ENCODE measurements around the gene ATN1.

Gene ATN1

DNA sequence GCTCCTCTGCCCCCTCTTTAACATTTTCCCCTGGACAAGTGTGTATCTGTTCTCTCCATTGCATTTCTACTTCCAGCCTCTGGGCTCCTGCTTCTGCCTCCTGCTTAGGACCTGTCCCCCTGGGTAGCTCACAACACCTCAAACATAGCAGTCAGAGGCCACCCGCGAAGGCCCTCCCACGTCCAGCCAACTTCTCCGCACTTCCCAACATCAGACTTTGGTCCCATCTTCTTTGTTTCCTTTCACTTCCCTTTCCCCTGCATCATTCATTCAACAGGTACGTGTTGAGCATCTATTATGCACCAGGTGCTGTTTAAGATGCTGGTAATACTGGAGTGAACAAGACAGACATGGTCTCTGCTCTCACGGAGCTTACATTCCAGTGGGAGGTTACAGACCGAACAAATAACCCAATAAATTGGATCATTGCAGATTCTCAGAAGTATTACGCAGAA, 19.2 kb downstream of the ATN1 start:
- no peak for DNase-seq

GRCh38 chr12:6947615-6948014, 19.9 kb downstream of the ATN1 start:
- no peak for DNase-seq

- DNase-seq = no peak
Measured at GRCh38 chr12:6948873-6949594, 21.3 kb downstream of the ATN1 start.

DNA sequence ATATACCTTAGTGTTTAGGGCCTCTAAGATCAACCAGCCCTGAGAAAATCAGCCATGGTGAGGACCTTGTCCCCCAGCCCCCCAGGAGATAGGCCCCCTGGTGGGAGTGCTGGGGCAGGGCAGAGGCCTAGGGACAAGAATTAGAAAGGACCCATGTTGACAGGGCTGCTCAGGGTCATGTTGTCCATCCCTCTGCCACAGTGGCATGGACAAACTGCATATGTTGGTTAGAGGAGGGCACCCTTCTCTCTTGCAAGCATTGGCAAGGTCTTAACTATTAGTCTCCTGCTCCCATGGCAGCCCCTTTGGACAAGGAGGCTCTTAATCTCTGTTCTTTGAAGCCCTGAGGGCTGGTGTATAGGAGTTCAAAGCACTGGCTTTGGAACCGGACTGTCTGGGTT, 22.6 kb downstream of the ATN1 start:
- DNase-seq = no peak

GRCh38 chr12:6950811-6951540, 23.2 kb downstream of the ATN1 start, which contains the start of gene PTPN6:
PTPN6 (plus strand) TSS chr12:6951356; CDS start chr12:6951513, 157 bp downstream.
- peak; percentile 62 for DNase-seq

DNA sequence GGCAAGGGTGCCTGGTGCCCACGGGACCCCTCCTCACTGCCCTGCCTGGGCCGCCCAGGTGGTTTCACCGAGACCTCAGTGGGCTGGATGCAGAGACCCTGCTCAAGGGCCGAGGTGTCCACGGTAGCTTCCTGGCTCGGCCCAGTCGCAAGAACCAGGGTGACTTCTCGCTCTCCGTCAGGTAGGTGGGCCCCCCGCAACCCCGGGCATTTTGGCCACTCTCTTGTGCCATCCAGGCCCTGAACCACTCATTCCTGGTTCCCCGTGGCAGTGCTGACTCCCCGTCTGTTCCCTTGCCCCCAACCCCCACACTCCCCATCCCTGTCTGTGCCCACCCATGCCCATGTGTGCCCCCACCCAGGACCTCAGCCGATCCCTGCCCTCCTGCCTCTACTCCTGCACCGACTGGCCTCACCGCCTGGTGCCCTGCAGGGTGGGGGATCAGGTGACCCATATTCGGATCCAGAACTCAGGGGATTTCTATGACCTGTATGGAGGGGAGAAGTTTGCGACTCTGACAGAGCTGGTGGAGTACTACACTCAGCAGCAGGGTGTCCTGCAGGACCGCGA, 23.9 kb downstream of the ATN1 start:
- DNase-seq = no peak

- DNase-seq = no peak
Measured at GRCh38 chr12:6952121-6952862, 24.5 kb downstream of the ATN1 start.

DNA sequence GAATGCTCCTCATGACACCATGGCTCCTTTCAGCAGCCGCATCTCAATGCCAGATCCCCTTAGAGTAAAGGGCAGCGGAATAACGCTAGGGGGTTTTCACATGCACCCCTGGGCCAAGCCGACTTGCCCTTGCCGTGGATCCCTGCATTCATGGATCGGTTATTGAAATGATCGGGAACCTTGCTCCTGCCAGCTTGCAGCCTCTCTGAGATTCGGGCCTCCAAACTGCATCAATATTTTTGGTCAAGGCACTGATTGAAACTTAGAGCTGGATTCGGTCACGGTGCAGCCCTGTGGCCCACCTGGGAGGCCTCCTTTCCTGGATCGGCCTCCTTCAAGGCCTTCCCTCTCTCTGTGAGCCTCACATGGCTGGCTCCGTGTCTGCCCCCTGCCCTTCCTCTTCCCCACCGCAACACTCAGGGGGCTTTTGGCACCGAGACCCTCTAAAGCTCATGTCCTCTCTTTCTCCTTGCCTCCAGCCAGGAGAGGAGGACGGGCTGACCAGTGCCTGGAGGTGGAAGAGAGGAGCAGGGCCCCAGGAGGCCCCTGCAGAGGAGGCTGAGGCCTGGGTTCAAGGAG, 25.2 kb downstream of the ATN1 start:
- DNase-seq = no peak

DNA sequence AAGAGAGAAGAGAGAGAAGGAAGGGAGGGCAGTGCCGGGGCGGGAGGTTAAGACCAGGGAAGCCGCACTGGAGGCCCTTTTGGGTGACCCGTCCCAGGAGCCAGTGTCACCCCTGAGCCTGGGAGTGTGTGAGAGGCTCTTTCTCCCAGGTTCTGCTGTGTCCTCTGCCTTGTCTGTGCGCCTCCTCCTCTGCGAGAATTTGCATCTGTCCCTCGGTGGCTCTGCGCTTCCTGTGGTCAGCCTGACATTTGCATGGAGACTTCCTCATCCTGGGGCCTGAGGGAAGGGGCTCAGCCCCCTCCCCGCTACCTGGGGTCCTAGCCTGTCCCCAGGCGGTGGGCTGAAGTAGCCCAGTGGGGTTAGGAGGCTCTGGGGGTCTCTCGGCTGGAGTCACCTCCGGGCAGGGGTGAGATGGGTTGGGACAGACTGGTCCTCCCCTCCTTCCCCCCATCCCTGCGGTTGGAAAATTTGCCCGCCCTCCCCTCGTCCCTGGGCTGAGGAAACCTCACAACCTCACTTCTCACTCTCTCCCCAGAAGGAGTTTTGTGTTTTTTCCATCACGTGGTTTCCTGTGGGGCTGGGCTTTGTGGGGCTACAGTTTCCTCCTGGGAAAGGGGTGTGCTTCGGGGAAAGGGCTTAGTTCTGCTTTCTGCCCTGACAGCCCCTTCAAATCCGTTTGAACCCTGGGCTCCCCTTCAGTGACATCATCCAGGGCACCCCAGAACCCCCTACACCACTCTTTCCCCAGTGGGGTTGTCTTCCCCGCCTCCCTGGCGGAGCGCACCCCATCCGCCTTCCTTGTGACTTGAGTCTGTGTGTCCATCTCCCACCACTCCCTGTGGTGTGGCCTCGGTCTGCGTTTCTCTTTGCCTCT, 25.9 kb downstream of the ATN1 start:
- peak; percentile 74 for DNase-seq

DNA sequence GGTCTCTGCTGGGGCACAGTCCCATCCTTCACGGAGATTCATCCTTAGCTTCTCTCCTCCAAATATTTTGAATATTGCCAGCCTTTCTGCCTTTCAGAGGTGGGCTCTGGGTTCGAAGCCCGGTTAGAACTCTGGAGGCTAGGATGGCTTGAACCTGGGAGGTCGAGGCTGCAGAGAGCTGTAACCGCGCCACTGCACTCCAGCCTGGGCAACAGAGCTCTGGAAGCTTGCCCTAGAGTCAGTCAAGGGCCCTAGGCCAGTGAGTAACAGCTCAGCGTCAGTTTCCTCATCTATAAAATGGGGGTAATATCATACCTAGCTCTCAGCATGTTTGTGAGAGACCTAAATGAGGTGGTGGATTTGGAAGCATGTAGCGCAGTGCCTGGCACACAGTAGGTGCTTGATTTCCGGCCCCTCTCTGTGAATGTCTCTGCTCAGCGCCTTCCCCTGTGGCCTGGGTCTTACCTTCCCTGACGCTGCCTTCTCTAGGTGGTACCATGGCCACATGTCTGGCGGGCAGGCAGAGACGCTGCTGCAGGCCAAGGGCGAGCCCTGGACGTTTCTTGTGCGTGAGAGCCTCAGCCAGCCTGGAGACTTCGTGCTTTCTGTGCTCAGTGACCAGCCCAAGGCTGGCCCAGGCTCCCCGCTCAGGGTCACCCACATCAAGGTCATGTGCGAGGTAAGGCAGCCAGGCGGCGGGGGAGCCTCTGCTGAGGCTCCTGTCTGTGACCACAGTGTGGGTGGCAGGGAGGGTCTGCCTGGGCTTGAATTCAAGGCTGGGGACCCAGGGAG, 26.8 kb downstream of the ATN1 start:
- no peak for DNase-seq

DNA sequence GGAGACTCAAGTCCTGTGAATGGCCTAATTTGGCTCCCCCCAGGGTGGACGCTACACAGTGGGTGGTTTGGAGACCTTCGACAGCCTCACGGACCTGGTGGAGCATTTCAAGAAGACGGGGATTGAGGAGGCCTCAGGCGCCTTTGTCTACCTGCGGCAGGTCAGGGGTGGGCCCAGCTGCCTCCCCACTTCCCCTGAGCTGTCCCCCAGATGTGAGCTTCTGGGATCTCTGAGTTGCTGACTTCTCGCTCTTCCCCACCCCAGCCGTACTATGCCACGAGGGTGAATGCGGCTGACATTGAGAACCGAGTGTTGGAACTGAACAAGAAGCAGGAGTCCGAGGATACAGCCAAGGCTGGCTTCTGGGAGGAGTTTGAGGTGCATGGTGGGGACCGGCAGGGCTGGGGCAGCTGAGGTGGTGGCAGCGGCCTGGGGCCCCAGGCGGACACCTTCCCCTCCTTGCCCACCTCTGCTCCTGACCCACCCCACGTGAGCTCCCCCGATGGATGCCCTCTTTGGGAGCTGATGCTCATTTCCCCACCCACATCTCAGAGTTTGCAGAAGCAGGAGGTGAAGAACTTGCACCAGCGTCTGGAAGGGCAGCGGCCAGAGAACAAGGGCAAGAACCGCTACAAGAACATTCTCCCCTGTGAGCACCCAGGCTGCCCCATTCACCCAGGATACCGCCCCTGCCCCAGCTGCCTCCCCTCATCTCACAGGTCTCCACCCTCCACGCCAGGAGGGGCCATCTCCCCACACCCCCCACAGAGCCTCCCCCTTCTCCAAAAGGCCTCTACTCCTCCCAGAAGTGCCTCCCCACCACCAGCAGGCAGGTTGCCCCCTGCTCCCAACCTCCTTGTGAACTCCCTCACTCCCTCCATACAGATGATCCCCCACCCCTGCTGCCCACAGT, 27.6 kb downstream of the ATN1 start:
- DNase-seq = no peak

DNA sequence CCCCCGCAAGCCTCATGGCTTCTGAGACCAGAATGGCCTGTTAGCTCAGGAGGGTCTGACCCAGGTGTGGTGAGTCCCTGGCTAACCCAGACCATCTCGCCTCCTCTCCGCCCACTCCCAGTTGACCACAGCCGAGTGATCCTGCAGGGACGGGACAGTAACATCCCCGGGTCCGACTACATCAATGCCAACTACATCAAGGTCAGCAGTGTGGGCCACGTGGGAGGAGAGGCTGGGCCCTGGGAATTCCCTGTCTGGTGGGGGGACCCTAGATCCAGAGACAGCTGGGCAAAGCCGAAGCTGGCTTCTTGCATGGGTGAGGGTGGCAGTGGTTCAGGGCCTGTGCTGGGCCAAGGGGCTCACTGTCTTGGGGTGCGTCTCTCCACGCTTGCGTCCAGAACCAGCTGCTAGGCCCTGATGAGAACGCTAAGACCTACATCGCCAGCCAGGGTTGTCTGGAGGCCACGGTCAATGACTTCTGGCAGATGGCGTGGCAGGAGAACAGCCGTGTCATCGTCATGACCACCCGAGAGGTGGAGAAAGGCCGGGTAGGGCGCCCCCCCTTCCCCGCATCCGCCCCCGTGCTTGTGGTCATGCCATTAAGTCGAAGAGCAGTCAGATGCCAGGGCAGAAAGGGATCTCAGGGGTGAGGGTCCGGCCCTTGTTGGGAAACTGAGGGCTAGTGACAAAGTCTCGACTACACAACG, 28.4 kb downstream of the ATN1 start:
- no peak for DNase-seq

DNA sequence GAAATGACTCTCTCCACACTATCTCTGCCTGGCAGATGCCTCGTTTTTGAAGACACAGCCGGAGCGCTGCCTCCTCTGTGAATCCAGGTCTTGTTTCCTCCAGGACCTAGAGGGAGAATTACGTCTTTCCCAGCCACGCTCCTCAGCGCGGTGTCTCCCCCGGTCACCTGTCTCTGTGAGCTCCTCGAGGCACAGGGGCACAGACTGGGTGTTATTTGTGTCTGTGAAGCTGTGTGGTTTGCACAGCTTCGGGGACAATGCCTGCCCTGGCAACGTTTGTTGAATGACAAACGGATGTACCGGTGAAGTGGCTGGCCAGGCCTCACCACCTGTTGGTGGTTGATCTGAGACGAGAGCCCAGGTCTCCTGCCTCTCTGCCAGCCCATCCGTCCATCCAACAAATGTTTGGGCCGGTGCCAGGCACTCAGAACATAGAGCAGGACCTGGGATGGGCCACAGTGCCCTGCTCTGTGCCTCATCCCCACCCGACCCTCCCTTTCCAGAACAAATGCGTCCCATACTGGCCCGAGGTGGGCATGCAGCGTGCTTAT, 29.5 kb downstream of the ATN1 start:
- no peak for DNase-seq

GRCh38 chr12:6957741-6958608, 30.2 kb downstream of the ATN1 start:
- no peak for DNase-seq

GRCh38 chr12:6958609-6959057, 30.9 kb downstream of the ATN1 start:
- no peak for DNase-seq

- peak; percentile 61 for DNase-seq
Measured at GRCh38 chr12:6959058-6959804, 31.5 kb downstream of the ATN1 start.
